Dermis microvascular lymphatic vessel endothelial cell (primary cell): ENCODE data around the gene CARD9. TPM values are rescaled to one million over a fixed set of nuclear protein-coding genes. Genes with fewer than 3 reads are reported as not detected.
"Not testable (repeated sequence)": the region's sequence is repeated elsewhere in the genome, so short reads cannot be mapped to it uniquely, and the experiment has no call there.

Experiments
- DNase-seq, 2 donors: peaks; one replicate each; pipeline versions ENCODE4 v3.0.0 to v3.0.0-alpha.2; 2010; ENCODE audit warnings: low read depth in 2 of 2
- total RNA-seq: library from RNA; depleted of rRNA; stranded (reverse); fragments of >200 nt; gene quantifications from 2 replicates; pipeline ENCODE4 v1.2.1, GENCODE V29; 2014

The CARD9 gene
- total RNA-seq, 1 donor from 2014 or later: 0.26 TPM

- no peak for DNase-seq
These were observed 8.3 kb downstream of the CARD9 start for GRCh38 chr9:136364942-136365774.

GRCh38 chr9:136363949-136364748 lies 9.3 kb downstream of the CARD9 start:
- no peak for DNase-seq

- peak; percentile 84 to 95 for DNase-seq
These were observed 10.1 kb downstream of the CARD9 start, which contains the start of gene DNLZ for GRCh38 chr9:136363106-136363948. TSS of gene DNLZ (minus strand) at chr9:136363744. CDS start at chr9:136363714, 30 bp downstream.

- no peak for DNase-seq
These were observed 11.1 kb downstream of the CARD9 start for GRCh38 chr9:136362450-136362784.

- DNase-seq: no peak
These were observed 11.6 kb downstream of the CARD9 start for GRCh38 chr9:136361754-136362449.

GRCh38 chr9:136361047-136361753 lies 12.3 kb downstream of the CARD9 start:
- DNase-seq: no peak

GRCh38 chr9:136359774-136360718 lies 13.4 kb downstream of the CARD9 start:
- DNase-seq: no peak

- no peak for DNase-seq
These were observed 14.6 kb downstream of the CARD9 start for GRCh38 chr9:136358888-136359287.

- no peak for DNase-seq
These were observed 15.5 kb downstream of the CARD9 start for GRCh38 chr9:136358016-136358415.

- no peak for DNase-seq
These were observed 16.2 kb downstream of the CARD9 start for GRCh38 chr9:136357202-136357725.

- DNase-seq: no peak
These were observed 17.6 kb downstream of the CARD9 start for GRCh38 chr9:136355616-136356557.

- DNase-seq: no peak
These were observed 18.8 kb downstream of the CARD9 start for GRCh38 chr9:136354592-136355085.

GRCh38 chr9:136353757-136354488 lies 19.5 kb downstream of the CARD9 start:
- no peak for DNase-seq

- DNase-seq: no peak
These were observed 20.4 kb downstream of the CARD9 start for GRCh38 chr9:136353088-136353487.

- DNase-seq: no peak
These were observed 20.8 kb downstream of the CARD9 start for GRCh38 chr9:136352682-136353081.

- DNase-seq: not testable (repeated sequence)
These were observed 21.6 kb downstream of the CARD9 start for GRCh38 chr9:136351868-136352267.

- no peak for DNase-seq
These were observed 22.1 kb downstream of the CARD9 start for GRCh38 chr9:136351252-136351800.
